Measurements from ENCODE around the gene ZC3H4. TPM values are rescaled to one million over a fixed set of nuclear protein-coding genes. Genes with fewer than 3 reads are reported as not detected.

ZC3H4 gene
- total and polyA plus RNA-seq, 2 of the 8 experiments (the other 6 are each of a cell fraction or from before 2014, with no cell fraction given): 6.6 to 92.0 TPM

- Histone ChIP-seq H3K4me1 (replicated peaks in 1 of 4; ENCODE audit: control insufficient read depth in 3 of 4, insufficient read depth in 4 of 4, low read length in 3 of 4) (peaks cover 4 to 23% (median 15%) of the 10 kb centered on the region in 4 experiments; a peak in 6 of 7 replicates), H4K5ac (ENCODE audit: insufficient read length, low read depth, low read length) (peak overlapping the region; percentile 63), H3K23ac (ENCODE audit: insufficient read length) (no peak overlapping the region), H2AFZ (ENCODE audit: low read length) (no peak overlapping the region), H3K27me3 (replicated peaks in 1 of 4; ENCODE audit: control insufficient read depth in 3 of 4, extremely low read depth in 1 of 4, insufficient read depth in 3 of 4, low read length in 3 of 4) (no peaks in the 10 kb centered on the region), H2BK15ac (ENCODE audit: low read length) (no peak overlapping the region), H4K91ac (replicated peaks; ENCODE audit: insufficient read length, low read length) (peak overlapping the region; percentile 18), H3K79me1 (ENCODE audit: low read depth, low read length) (peaks cover 12% of the 10 kb centered on the region), H3K4ac (replicated peaks; ENCODE audit: insufficient read length, low read depth, low read length) (no peak overlapping the region), H3K79me2 (ENCODE audit: control insufficient read depth in 1 of 2, insufficient read depth in 2 of 2, low read length in 2 of 2) (peaks cover 10 to 70% of the 10 kb centered on the region in 2 experiments), H3K4me3 (ENCODE audit: extremely low read depth in 1 of 4, insufficient read depth in 2 of 4, low read depth in 3 of 4, low read length in 4 of 4) (peak overlapping the region; percentile 88 to 94 (median 90)), H4K8ac (ENCODE audit: extremely low read depth, insufficient read depth, low read length) (peak overlapping the region; percentile 42; the same call in 1 of the 2 replicates), H2AK5ac (ENCODE audit: low read depth, low read length) (peak overlapping the region; percentile 54; the same call in 1 of the 2 replicates), H3K18ac (ENCODE audit: extremely low read depth, low read length) (no peak overlapping the region), H3K9me3 (ENCODE audit: insufficient read depth in 2 of 2, low read depth in 1 of 2, low read length in 1 of 2) (no peaks in the 10 kb centered on the region), H3K14ac (ENCODE audit: insufficient read length) (no peak overlapping the region), H2BK120ac (replicated peaks; ENCODE audit: low read depth, low read length) (no peak overlapping the region), H3K9ac (replicated peaks in 1 of 4; ENCODE audit: extremely low read depth in 1 of 4, low read depth in 3 of 4, low read length in 3 of 4) (peak overlapping the region; percentile 52 to 98 (median 94)), H3K27ac (ENCODE audit: low read depth, low read length) (peak overlapping the region; percentile 99), H2BK20ac (ENCODE audit: low read length) (no peak overlapping the region), H3K23me2 (ENCODE audit: low read depth, low read length) (peaks cover 12% of the 10 kb centered on the region), H3K56ac (replicated peaks; ENCODE audit: insufficient read length, low read depth, low read length) (peak overlapping the region; percentile 26), H3K36me3 (ENCODE audit: control insufficient read depth in 2 of 4, insufficient read depth in 4 of 4, low read length in 3 of 4) (peaks cover 0 to 32% (median 2%) of the 10 kb centered on the region in 4 experiments; a peak in 4 of 8 replicates), H2BK12ac (ENCODE audit: low read depth, low read length) (peak overlapping the region; percentile 29; the same call in 1 of the 2 replicates), H2BK5ac (ENCODE audit: low read depth, low read length) (peak overlapping the region; percentile 95), H3K4me2 (ENCODE audit: insufficient read depth in 1 of 2, low read depth in 2 of 2, low read length in 2 of 2) (peak overlapping the region; percentile 73 to 88), H4K20me1 (replicated peaks in 1 of 2; ENCODE audit: control insufficient read depth in 1 of 2, insufficient read depth in 2 of 2, low read length in 2 of 2) (peaks cover 0 to 2% of the 10 kb centered on the region in 2 experiments)
- 19% methylated on average over 15 of the region's 15 CpGs; no CpG with 5 or more reads in 1 of the 2 experiments for WGBS, 2 experiments (ENCODE audit: extremely low coverage in 1 of 2, insufficient coverage in 1 of 2, insufficient read length in 1 of 2, insufficient replicate concordance in 2 of 2, low coverage in 1 of 2, low lambda C conversion rate in 2 of 2, missing lambda C conversion rate in 1 of 2)
- FAIRE-seq (no peak), DNase-seq (ENCODE audit: low read depth in 1 of 2, low spot score in 2 of 2) (no peak)
- POLR2A ChIA-PET (ENCODE audit: partially characterized antibody): interaction anchor here (0.8 to 12.2 kb wide), 11 partner anchors 7 to 137 kb away, joined by 3 to 209 read pairs (median 4); partner anchors contain the start of gene SAE1
- CTCF ChIA-PET (ENCODE audit: partially characterized antibody): interaction anchor here (1.0 to 1.3 kb wide), 2 partner anchors 12 to 34 kb away, joined by 3 to 5 read pairs; no protein-coding TSS in a partner anchor
- no peak for TF ChIP-seq JUN (IDR thresholded peaks at IDR 0.05; ENCODE audit: low read depth, low read length)
- peak; percentile 55; the same call in 1 of the 2 replicates for TF ChIP-seq POLR2AphosphoS5 (IDR thresholded peaks at IDR 0.05; ENCODE audit: low read depth, low read length)
- TF ChIP-seq MAX (IDR thresholded peaks at IDR 0.05): peak; percentile 78
- TF ChIP-seq ATF2 (IDR thresholded peaks at IDR 0.05; ENCODE audit: low read length): no peak
- 0 out of 2 replicates have a peak, but pooled peaks have one; percentile 4 for TF ChIP-seq TBP (IDR thresholded peaks at IDR 0.05; ENCODE audit: low read depth, low read length)
- peak; percentile 30; the same call in 1 of the 2 replicates for TF ChIP-seq E2F6 (IDR thresholded peaks at IDR 0.05)
- no peak for TF ChIP-seq CBX5 (IDR thresholded peaks at IDR 0.05; ENCODE audit: low read depth, low read length)
Measured at GRCh38 chr19:47109541-47110375, 3.8 kb downstream of the ZC3H4 start.
